ENCODE data around the gene ITPA. TPM values are rescaled to one million over a fixed set of nuclear protein-coding genes. Genes with fewer than 3 reads are reported as not detected.

Gene ITPA
- total and polyA plus RNA-seq, 2 of the 13 experiments (the other 11 are each of a cell fraction or from before 2014, with no cell fraction given) = 60.1 to 103 TPM

DNA sequence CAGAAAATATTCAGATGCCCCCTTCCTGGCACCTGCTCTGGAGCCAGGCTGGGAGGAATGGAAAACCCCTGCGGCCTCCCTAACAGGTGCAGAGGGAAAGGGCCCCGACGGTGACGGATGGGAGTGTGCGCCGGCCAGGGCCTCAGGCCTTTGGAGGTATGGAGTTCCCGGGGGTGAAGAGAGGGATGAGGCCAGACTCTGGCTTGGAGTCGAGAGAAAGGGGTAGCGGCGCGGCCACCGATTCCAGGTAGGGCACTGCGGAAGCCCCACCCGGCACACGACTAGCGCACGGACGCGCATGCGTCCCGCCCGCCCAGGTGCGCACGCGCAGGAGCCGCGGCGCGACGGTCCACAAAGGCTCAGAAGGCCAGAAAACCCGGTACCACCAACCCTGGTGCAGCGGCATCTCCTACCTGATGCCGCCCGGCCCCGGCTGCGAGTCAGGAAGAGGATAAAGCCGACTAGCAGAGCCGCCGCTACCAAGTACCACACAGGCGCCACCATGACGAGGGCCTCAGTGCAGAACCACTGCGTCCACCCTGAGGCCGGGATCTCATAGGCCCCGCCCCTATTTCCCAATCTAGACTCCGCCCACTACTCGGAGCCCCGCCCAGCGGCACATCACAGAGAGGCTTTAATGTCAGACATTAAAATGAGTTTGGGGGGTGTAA is 5.0 kb upstream of the ITPA start, which contains the start of gene DDRGK1 (continued):
- TF ChIP-seq, protein P1, sequence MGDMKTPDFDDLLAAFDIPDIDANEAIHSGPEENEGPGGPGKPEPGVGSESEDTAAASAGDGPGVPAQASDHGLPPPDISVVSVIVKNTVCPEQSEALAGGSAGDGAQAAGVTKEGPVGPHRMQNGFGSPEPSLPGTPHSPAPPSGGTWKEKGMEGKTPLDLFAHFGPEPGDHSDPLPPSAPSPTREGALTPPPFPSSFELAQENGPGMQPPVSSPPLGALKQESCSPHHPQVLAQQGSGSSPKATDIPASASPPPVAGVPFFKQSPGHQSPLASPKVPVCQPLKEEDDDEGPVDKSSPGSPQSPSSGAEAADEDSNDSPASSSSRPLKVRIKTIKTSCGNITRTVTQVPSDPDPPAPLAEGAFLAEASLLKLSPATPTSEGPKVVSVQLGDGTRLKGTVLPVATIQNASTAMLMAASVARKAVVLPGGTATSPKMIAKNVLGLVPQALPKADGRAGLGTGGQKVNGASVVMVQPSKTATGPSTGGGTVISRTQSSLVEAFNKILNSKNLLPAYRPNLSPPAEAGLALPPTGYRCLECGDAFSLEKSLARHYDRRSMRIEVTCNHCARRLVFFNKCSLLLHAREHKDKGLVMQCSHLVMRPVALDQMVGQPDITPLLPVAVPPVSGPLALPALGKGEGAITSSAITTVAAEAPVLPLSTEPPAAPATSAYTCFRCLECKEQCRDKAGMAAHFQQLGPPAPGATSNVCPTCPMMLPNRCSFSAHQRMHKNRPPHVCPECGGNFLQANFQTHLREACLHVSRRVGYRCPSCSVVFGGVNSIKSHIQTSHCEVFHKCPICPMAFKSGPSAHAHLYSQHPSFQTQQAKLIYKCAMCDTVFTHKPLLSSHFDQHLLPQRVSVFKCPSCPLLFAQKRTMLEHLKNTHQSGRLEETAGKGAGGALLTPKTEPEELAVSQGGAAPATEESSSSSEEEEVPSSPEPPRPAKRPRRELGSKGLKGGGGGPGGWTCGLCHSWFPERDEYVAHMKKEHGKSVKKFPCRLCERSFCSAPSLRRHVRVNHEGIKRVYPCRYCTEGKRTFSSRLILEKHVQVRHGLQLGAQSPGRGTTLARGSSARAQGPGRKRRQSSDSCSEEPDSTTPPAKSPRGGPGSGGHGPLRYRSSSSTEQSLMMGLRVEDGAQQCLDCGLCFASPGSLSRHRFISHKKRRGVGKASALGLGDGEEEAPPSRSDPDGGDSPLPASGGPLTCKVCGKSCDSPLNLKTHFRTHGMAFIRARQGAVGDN (CRISPR knock-in tag; IDR thresholded peaks at IDR 0.05) = peak; percentile 93
- TF ChIP-seq ZNF160 (CRISPR knock-in tag; IDR thresholded peaks at IDR 0.05) (peak; percentile 94), ZSCAN22 (CRISPR knock-in tag; IDR thresholded peaks at IDR 0.05) (no peak), ZFP36 (IDR thresholded peaks at IDR 0.05; ENCODE audit: borderline replicate concordance, low read depth, low read length, partially characterized antibody) (no peak), PAWR (CRISPR knock-in tag; IDR thresholded peaks at IDR 0.05; ENCODE audit: borderline replicate concordance) (0 out of 2 replicates have a peak, but pooled peaks have one; percentile 72), MZF1 (CRISPR knock-in tag; IDR thresholded peaks at IDR 0.05; ENCODE audit: borderline replicate concordance) (peak; percentile 18; the same call in 1 of the 2 replicates), ZEB1 (IDR thresholded peaks at IDR 0.05; ENCODE audit: insufficient replicate concordance, low read depth) (peak; percentile 82), SETDB1 (CRISPR knock-in tag; IDR thresholded peaks at IDR 0.05; ENCODE audit: borderline replicate concordance) (no peak), MAZ (IDR thresholded peaks at IDR 0.05; ENCODE audit: borderline replicate concordance, low read depth, low read length) (peak; percentile 23; the same call in 1 of the 2 replicates), MAZ (CRISPR knock-in tag; IDR thresholded peaks at IDR 0.05; ENCODE audit: low read depth) (peak; percentile 85), ZNF136 (CRISPR knock-in tag; IDR thresholded peaks at IDR 0.05; ENCODE audit: low read depth) (peak; percentile 95), ZNF225 (CRISPR knock-in tag; IDR thresholded peaks at IDR 0.05) (peak; percentile 89), ZNF644 (CRISPR knock-in tag; IDR thresholded peaks at IDR 0.05; ENCODE audit: low read depth) (no peak), BRCA1 (CRISPR knock-in tag; IDR thresholded peaks at IDR 0.05) (peak; percentile 87)
- TF ChIP-seq, protein P2, sequence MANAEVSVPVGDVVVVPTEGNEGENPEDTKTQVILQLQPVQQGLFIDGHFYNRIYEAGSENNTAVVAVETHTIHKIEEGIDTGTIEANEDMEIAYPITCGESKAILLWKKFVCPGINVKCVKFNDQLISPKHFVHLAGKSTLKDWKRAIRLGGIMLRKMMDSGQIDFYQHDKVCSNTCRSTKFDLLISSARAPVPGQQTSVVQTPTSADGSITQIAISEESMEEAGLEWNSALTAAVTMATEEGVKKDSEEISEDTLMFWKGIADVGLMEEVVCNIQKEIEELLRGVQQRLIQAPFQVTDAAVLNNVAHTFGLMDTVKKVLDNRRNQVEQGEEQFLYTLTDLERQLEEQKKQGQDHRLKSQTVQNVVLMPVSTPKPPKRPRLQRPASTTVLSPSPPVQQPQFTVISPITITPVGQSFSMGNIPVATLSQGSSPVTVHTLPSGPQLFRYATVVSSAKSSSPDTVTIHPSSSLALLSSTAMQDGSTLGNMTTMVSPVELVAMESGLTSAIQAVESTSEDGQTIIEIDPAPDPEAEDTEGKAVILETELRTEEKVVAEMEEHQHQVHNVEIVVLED (CRISPR knock-in tag; IDR thresholded peaks at IDR 0.05; ENCODE audit: borderline replicate concordance) = peak; percentile 78
- TF ChIP-seq, protein P3, sequence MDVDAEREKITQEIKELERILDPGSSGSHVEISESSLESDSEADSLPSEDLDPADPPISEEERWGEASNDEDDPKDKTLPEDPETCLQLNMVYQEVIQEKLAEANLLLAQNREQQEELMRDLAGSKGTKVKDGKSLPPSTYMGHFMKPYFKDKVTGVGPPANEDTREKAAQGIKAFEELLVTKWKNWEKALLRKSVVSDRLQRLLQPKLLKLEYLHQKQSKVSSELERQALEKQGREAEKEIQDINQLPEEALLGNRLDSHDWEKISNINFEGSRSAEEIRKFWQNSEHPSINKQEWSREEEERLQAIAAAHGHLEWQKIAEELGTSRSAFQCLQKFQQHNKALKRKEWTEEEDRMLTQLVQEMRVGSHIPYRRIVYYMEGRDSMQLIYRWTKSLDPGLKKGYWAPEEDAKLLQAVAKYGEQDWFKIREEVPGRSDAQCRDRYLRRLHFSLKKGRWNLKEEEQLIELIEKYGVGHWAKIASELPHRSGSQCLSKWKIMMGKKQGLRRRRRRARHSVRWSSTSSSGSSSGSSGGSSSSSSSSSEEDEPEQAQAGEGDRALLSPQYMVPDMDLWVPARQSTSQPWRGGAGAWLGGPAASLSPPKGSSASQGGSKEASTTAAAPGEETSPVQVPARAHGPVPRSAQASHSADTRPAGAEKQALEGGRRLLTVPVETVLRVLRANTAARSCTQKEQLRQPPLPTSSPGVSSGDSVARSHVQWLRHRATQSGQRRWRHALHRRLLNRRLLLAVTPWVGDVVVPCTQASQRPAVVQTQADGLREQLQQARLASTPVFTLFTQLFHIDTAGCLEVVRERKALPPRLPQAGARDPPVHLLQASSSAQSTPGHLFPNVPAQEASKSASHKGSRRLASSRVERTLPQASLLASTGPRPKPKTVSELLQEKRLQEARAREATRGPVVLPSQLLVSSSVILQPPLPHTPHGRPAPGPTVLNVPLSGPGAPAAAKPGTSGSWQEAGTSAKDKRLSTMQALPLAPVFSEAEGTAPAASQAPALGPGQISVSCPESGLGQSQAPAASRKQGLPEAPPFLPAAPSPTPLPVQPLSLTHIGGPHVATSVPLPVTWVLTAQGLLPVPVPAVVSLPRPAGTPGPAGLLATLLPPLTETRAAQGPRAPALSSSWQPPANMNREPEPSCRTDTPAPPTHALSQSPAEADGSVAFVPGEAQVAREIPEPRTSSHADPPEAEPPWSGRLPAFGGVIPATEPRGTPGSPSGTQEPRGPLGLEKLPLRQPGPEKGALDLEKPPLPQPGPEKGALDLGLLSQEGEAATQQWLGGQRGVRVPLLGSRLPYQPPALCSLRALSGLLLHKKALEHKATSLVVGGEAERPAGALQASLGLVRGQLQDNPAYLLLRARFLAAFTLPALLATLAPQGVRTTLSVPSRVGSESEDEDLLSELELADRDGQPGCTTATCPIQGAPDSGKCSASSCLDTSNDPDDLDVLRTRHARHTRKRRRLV (CRISPR knock-in tag; IDR thresholded peaks at IDR 0.05) = no peak; the same call in 1 of the 2 replicates

Data from HepG2 (cell line).